ENCODE measurements around the gene TMPRSS4.

TMPRSS4 gene

DNA sequence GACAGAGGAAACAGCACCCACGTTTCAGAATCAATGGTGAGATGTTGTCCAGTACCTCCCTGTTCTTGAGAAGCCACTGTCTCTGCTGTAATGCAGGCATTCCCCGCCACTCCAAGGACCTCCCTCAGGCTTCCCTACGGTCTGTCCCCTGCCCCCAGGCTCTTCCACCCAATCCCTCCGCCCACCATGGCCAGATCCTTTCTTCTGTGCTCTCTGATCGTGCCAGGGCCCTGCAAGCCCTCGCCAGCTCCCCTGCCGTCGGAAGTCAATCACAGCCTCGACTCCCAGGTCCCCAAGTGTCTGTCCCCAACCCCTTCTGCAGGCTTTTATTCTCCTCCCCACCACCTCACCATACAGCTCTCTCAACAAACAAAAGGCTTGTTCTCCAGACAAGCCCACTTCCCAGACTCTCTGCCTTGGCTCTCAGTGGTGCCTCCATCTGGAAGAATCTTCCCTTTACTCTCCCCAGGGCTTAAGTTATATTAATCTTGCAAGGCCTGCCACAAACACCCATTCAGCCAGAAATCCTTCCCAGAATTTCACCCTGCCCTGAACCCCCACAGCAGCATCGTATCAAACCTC is 62.1 kb downstream of the TMPRSS4 start:
- Histone ChIP-seq H3K27me3 (peaks cover 43% of the 10 kb centered on the region), H3K4me3 (ENCODE audit: low read depth, low read length) (no peak overlapping the region), H3K9me3 (no peaks in the 10 kb centered on the region), H3K4me1 (no peaks in the 10 kb centered on the region), H3K36me3 (no peaks in the 10 kb centered on the region)
- DNase-seq: no peak
- TF ChIP-seq, protein P1, sequence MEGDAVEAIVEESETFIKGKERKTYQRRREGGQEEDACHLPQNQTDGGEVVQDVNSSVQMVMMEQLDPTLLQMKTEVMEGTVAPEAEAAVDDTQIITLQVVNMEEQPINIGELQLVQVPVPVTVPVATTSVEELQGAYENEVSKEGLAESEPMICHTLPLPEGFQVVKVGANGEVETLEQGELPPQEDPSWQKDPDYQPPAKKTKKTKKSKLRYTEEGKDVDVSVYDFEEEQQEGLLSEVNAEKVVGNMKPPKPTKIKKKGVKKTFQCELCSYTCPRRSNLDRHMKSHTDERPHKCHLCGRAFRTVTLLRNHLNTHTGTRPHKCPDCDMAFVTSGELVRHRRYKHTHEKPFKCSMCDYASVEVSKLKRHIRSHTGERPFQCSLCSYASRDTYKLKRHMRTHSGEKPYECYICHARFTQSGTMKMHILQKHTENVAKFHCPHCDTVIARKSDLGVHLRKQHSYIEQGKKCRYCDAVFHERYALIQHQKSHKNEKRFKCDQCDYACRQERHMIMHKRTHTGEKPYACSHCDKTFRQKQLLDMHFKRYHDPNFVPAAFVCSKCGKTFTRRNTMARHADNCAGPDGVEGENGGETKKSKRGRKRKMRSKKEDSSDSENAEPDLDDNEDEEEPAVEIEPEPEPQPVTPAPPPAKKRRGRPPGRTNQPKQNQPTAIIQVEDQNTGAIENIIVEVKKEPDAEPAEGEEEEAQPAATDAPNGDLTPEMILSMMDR (IDR thresholded peaks at IDR 0.05; ENCODE audit: low read depth, low read length): no peak

- Histone ChIP-seq H3K4me3 (ENCODE audit: low read depth, low read length) (no peak overlapping the region), H3K36me3 (no peaks in the 10 kb centered on the region), H3K4me1 (no peaks in the 10 kb centered on the region), H3K9me3 (no peaks in the 10 kb centered on the region), H3K27me3 (peaks cover 49% of the 10 kb centered on the region)
- TF ChIP-seq, protein P1 (IDR thresholded peaks at IDR 0.05; ENCODE audit: low read depth, low read length): no peak
- no peak for DNase-seq
Observed at GRCh38 chr11:118139578-118139977, 62.7 kb downstream of the TMPRSS4 start.

GRCh38 chr11:118142081-118142480 is 65.2 kb downstream of the TMPRSS4 start:
- Histone ChIP-seq H3K27me3 (peaks cover 49% of the 10 kb centered on the region), H3K36me3 (no peaks in the 10 kb centered on the region), H3K4me1 (no peaks in the 10 kb centered on the region), H3K4me3 (ENCODE audit: low read depth, low read length) (no peak overlapping the region), H3K9me3 (no peaks in the 10 kb centered on the region)
- DNase-seq: no peak
- TF ChIP-seq, protein P1 (IDR thresholded peaks at IDR 0.05; ENCODE audit: low read depth, low read length): no peak

DNA sequence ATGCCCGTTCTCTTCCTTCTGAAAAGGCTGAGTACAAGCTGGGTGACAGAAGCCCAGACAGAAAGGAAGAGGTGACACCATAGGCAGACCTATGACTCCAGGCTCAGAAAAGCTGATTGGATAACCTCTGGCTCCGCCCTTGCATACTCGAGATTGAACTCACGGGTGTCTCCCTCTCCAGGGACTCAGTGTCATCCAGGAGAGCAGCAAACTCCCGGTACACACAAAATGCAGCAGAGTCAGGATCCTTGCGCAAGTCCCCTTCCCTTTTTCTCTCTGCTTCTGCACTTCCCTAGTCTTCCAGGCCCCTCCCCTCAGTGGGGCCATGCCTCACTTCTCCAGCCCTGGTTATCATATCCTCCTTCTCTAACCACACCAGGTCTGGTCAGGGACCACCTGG is 65.9 kb downstream of the TMPRSS4 start:
- H3K4me3 ChIP-seq (ENCODE audit: low read depth, low read length): no peak overlapping the region
- no peaks in the 10 kb centered on the region for H3K36me3 ChIP-seq
- no peaks in the 10 kb centered on the region for H3K9me3 ChIP-seq
- H3K27me3 ChIP-seq: peaks cover 49% of the 10 kb centered on the region
- no peaks in the 10 kb centered on the region for H3K4me1 ChIP-seq
- no peak for DNase-seq
- TF ChIP-seq, protein P1 (IDR thresholded peaks at IDR 0.05; ENCODE audit: low read depth, low read length): no peak

GRCh38 chr11:118143661-118144185 is 66.8 kb downstream of the TMPRSS4 start:
- Histone ChIP-seq H3K4me1 (no peaks in the 10 kb centered on the region), H3K27me3 (peaks cover 44% of the 10 kb centered on the region), H3K9me3 (no peaks in the 10 kb centered on the region)

More at GRCh38 chr11:118143661-118144185, 66.8 kb downstream of the TMPRSS4 start:
- no peaks in the 10 kb centered on the region for H3K36me3 ChIP-seq
- no peak for DNase-seq
- TF ChIP-seq, protein P1 (IDR thresholded peaks at IDR 0.05; ENCODE audit: low read depth, low read length): no peak
- no peak overlapping the region for H3K4me3 ChIP-seq (ENCODE audit: low read depth, low read length)

Data from BE2C (cell line).